KOPT-K1 (cell line): ENCODE data around the gene PABPC3.

Experiments
- H3K27ac ChIP-seq: fragments of 200-600 bp; sonication (generic); 2 replicates; pipeline ENCODE4 v1.5.1; 2016; ENCODE audit warnings: antibody characterized with exemption, mild to moderate bottlenecking, low read depth, low read length; ENCODE audit not compliant: poor library complexity, severe bottlenecking
- H3K36me3 ChIP-seq: fragments of 200-600 bp; sonication (generic); 2 replicates; pipeline ENCODE4 v1.5.1; 2017; ENCODE audit warnings: antibody characterized with exemption, mild to moderate bottlenecking, low read length, moderate library complexity; ENCODE audit not compliant: insufficient read depth
- H3K9me3 ChIP-seq: fragments of 200-600 bp; sonication (generic); 2 replicates; pipeline ENCODE4 v1.5.1; 2017; ENCODE audit warnings: antibody characterized with exemption, low read length, mild to moderate bottlenecking; ENCODE audit not compliant: insufficient read depth, poor library complexity, severe bottlenecking

The PABPC3 gene

GRCh38 chr13:25095851-25096453, at the start of gene PABPC3:
Gene PABPC3 (plus strand): TSS chr13:25096136. CDS start chr13:25096199, 63 bp downstream.
- Histone ChIP-seq H3K9me3 (no peaks in the 10 kb centered on the region), H3K27ac (no peak within 1 kb of the TSS), H3K36me3 (no peaks in the 10 kb centered on the region)

GRCh38 chr13:25046274-25046984, 49.5 kb upstream of the PABPC3 start:
- no peaks in the 10 kb centered on the region for H3K36me3 ChIP-seq
- peaks cover 11% of the 10 kb centered on the region for H3K9me3 ChIP-seq
- H3K27ac ChIP-seq, result no peak overlapping the region

- no peaks in the 10 kb centered on the region for H3K36me3 ChIP-seq
- no peak overlapping the region for H3K27ac ChIP-seq
- H3K9me3 ChIP-seq, result peaks cover 11% of the 10 kb centered on the region
These were observed 48.9 kb upstream of the PABPC3 start for GRCh38 chr13:25046985-25047511.

DNA sequence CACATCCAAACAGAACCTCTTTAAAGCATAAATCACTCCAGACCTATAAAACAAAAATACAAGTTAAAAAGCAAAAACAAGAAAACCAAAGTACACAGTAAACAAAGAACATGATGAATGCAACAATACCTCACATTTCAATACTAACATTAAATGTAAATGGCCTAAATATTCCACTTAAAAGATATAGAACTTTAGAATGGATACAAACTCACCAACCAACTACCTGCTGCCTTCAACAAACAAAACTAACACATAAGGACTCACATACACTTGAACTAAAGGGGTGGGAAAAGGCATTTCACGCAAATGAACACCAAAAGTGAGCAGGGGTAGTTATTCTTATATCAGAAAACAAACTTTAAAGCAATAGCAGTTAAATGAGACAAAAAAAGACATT, 44.9 kb upstream of the PABPC3 start:
- no peaks in the 10 kb centered on the region for H3K36me3 ChIP-seq
- H3K9me3 ChIP-seq, result peaks cover 11% of the 10 kb centered on the region
- no peak overlapping the region for H3K27ac ChIP-seq

- Histone ChIP-seq H3K36me3 (no peaks in the 10 kb centered on the region), H3K27ac (no peak overlapping the region), H3K9me3 (no peaks in the 10 kb centered on the region)
These were observed 36.8 kb upstream of the PABPC3 start for GRCh38 chr13:25059166-25059565.

DNA sequence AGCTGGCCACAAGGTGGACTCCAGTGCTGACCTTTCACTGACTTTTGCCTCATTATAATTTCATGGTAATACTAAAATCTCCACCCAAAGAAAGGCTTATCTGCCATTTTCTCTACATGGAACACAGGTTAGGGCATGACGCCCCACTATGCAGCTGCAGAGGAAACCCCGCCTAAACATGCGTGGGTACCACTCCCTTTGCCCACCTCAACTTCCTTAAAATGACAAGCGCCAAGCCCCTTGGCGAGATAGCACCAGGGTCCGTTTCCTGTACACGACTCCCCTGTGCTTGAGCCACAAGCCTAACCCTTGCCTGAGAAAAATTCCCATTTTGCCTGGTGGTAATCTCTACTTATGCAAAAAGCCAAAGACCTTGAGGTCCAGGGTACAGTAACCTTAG, 36.0 kb upstream of the PABPC3 start:
- Histone ChIP-seq H3K9me3 (no peaks in the 10 kb centered on the region), H3K36me3 (no peaks in the 10 kb centered on the region), H3K27ac (no peak overlapping the region)

DNA sequence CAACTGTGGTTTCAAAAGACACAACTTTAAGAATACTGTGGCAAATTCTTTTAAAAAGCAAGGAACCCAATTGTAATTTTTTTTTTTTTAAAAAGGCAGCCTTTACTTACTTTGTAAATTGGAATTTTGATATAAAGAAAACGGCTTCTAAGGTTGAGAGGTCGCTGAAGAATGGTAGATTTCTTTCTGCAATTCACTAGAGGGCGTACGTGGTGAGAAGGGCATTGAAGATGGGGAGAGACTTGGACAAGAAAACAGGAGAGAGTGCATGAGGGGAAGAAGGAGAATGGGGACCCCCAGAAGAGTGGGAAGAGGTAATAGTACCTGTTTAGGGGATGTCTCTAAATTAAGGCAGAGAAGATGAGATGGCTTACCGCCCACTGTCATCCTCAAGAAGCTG, 33.5 kb upstream of the PABPC3 start:
- no peaks in the 10 kb centered on the region for H3K9me3 ChIP-seq
- H3K27ac ChIP-seq, result no peak overlapping the region
- no peaks in the 10 kb centered on the region for H3K36me3 ChIP-seq

GRCh38 chr13:25064396-25064795, 31.5 kb upstream of the PABPC3 start:
- no peaks in the 10 kb centered on the region for H3K36me3 ChIP-seq
- H3K9me3 ChIP-seq, result no peaks in the 10 kb centered on the region
- no peak overlapping the region for H3K27ac ChIP-seq

- H3K9me3 ChIP-seq, result no peaks in the 10 kb centered on the region
- H3K27ac ChIP-seq, result no peak overlapping the region
- no peaks in the 10 kb centered on the region for H3K36me3 ChIP-seq
These were observed 29.8 kb upstream of the PABPC3 start for GRCh38 chr13:25065974-25066770.

DNA sequence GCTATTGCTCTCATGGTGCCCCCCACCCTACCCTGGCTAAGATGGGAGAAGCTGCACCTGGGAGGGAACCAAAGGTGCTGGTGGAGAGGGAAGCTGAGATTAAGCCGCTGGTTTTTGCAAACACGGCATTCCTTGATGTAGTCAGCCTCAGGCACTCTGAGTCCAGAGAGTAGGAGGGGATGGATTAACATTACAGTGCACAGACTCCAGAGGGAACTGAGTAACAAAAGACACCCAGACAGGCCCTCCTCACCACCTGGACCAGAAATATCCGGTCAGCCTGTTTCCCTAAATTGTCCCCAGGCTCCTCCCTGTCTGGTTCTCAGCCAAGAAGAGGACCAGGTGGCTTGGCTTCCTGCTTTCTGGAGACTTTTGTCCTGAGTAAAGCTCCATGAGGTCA, 28.9 kb upstream of the PABPC3 start:
- no peaks in the 10 kb centered on the region for H3K9me3 ChIP-seq
- H3K27ac ChIP-seq, result no peak overlapping the region
- no peaks in the 10 kb centered on the region for H3K36me3 ChIP-seq

DNA sequence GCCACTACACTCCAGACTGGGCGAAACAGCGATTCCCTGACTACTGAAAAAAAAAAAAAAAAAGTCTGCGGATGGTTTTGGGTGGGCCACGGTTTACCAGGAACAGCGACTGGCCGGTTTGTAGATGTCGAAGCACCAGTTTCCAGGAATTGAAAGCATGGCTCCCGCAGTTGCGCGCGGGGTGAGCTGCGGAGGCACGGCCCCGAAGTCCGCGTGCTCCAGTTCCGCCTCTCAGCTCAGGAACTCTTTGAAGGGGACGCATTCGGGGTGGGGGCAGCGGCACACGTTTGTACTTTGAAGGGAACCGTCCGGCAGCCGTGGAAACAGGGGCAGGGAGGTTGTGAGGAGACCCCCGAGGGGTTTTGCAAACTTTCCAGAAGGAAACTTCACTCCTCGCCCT, 27.1 kb upstream of the PABPC3 start:
- Histone ChIP-seq H3K9me3 (no peaks in the 10 kb centered on the region), H3K27ac (no peak overlapping the region), H3K36me3 (no peaks in the 10 kb centered on the region)

DNA sequence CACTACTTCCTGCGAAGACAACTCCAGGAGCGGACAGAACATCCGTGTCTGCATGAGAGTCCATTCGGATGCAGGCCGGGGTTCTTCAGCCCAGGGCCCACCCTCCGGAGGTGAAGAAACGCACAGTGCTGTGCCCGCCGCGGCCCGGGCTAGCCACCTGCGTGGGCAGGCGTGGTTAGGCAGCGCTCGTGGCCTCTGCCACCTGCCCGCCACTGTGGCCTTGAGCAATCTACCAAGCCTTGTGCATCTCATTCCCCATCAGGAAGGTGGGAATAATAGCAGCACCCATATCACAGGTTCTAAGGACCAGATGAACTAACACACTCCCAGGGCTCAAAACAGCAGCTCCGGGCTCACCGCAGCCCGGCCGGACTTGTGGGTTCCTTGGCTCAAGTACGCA, 26.7 kb upstream of the PABPC3 start:
- H3K9me3 ChIP-seq, result no peaks in the 10 kb centered on the region
- no peak overlapping the region for H3K27ac ChIP-seq
- H3K36me3 ChIP-seq, result no peaks in the 10 kb centered on the region

DNA sequence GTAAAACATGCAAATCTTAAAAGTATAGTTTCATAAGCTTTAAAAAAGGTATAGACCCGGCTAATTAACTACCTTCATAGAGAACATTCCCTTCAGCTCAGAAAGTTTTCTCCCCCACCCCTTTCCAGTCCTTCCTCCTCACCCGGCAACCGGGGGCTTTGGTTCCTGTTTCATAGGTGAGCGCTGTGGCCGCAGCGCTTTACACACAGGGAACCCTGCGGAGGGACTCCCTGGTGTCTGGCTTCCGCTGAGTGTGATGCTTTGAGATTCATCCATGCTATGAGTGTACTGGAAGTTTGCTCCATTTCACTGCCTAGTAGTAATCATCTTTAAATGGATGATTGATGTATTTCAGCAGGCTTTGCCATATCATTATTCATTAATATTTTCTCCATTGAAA, 26.0 kb upstream of the PABPC3 start:
- Histone ChIP-seq H3K36me3 (no peaks in the 10 kb centered on the region), H3K9me3 (no peaks in the 10 kb centered on the region), H3K27ac (no peak overlapping the region)

GRCh38 chr13:25080773-25081172, 15.2 kb upstream of the PABPC3 start:
- Histone ChIP-seq H3K36me3 (no peaks in the 10 kb centered on the region), H3K9me3 (no peaks in the 10 kb centered on the region), H3K27ac (no peak overlapping the region)

GRCh38 chr13:25084096-25084495, 11.8 kb upstream of the PABPC3 start:
- Histone ChIP-seq H3K36me3 (no peaks in the 10 kb centered on the region), H3K27ac (no peak overlapping the region), H3K9me3 (no peaks in the 10 kb centered on the region)
